ENCODE results near the gene INCA1.

Gene INCA1

DNA sequence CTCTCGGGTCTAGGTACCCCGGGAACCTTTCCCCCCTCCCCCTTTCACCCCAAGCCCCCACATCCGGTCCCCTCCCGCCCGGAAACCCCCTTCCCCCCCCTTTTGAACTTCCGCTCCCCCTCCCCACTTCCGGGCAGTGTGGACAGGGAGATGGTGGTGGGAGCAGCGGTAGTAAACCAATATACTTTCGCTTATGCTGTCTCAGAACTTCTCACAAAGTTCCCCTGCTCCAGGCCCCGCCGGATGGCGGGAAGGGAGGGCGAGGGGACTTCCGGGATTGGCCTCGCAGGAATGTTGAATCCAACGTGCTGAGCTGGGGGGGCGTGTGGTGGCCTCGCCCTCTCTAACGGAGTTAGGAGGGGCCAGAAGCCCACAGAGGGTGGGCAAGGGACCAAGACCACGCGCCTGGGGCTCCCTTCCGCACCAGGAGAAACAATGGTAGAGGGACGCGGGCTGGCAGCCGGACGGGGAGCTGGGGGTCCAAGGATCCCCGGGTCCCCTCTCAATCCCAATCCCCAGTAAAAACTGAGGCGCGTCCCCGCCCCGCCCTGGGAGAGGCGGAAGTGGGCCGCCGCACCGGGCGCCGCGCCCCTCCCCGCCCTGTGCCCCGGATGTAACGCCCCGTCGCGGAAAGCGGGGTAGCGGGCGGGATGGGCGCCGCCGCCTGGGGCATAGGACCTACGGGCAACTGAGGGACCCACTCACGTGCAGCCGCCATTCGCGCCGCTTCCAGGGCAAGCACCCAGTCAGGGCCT, 49.7 kb downstream of the INCA1 start:
- DNase-seq: no peak

DNA sequence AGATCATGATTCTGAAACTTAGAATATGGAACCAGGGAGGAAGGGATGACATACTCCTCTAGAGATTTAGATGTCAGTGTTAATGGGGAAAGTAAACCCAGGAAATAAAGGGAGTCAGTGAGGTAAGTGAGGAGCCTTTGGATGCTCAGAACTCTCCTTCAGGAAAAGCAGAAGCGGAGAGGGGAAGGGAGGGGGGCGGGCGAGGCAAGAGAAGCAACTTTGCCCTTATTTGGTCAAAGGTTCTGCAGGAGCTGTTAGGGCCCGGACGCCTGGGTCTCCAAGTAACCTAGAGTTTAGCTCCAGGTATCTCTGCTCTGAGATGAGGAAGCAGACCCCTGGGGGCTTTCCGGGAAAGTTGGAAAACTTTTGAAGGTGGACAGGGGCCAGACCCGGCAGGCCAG, 50.3 kb downstream of the INCA1 start:
- DNase-seq: no peak

DNA sequence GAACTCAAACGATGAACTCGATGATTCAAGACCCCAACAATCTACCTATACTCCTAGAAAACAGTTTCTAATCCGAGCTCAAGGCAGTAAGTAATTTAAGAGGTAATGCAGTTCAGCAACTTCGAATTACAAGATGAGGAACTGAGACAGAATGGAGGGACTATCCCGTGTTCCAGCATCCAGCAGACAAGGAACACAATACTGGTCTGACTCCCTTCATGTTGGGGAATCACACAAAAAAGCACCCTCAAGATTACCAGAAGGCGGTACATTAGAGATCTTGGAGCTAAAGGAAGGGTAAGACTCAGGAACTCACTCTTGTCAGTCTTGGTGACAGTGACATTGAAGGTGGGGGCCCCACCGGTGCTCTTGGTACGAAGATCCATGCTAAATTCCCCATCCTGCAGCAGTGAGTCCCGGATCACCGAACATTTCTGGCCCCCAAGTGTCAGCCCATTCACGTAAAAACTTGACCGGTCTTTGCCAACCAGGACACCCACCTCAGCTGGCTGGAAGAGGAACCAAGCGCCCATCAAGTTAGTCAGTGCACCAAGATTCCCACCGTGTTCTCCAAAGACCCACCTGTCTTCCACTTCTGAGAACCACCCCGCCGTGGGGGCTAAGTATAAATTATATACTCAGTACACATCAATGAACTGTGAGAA, 50.9 kb downstream of the INCA1 start:
- no peak for DNase-seq

DNA sequence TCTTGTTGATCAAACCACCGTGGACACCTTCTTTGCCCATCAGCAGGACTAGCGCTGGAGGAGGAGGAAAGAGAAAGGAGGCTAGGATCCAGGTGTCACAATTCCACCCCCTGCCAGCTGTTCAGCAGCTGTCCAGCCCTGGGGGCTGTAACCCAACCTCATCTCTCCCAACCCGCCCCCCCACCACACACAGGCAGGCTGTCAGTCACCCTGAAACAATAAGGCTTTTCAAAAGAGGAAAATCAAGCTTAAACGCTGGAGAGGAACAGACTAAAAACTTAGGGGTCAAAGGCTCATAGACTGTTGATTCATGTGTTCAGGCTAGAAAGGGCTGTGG, 51.4 kb downstream of the INCA1 start:
- DNase-seq: no peak

DNA sequence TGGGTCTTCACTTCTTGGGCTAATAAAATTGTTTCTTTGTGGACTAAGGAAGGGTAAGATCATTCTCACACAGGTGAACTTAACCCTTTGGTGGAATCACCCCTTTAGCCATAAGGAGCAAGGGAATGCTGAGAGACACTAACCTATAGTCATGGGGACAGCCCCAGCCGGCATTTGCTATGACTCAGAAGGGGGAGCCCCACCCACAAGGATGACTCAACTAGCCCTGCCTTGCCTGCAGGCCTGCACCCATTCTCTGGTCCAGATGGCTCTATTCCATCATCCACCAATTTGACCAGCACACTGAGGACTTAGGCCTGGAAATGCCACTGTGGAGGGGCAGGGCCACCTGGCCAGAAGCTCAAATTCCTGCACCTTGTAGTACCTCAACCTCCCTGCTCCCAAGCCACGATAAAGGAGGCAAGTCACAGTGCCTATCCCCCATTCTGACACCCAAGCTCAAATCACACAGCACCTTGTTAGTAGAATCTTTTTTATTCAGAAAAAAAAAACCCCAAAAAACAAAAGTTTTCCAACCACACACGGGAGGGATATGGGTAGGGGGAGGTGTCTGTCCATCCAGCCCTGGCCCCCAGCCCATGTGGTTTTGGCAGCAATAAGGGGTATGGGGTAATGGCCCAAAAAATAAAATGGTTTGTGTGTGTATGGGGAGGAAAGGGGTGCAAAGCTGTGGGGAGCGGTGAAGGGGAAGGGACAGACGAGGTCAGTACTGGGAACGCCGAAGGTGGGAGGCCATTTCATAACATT, 52.0 kb downstream of the INCA1 start:
- DNase-seq: no peak

DNA sequence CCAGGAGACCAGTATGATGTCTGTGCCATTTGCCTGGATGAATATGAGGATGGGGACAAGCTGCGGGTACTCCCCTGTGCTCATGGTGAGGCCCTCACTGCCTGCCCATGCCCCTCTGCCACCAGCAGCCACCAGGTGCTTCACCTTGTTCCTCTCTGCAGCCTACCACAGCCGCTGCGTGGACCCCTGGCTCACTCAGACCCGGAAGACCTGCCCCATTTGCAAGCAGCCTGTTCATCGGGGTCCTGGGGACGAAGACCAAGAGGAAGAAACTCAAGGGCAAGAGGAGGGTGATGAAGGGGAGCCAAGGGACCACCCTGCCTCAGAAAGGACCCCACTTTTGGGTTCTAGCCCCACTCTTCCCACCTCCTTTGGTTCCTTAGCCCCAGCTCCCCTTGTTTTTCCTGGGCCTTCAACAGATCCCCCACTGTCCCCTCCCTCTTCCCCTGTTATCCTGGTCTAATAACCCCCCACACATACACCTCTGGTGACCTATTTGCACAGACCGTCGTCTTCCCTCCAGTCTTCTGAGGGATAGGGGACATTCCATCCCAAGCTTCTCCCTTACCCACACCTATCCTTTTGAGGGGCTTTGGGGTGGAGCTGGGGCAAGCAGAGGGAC, 52.7 kb downstream of the INCA1 start:
- DNase-seq: no peak

DNA sequence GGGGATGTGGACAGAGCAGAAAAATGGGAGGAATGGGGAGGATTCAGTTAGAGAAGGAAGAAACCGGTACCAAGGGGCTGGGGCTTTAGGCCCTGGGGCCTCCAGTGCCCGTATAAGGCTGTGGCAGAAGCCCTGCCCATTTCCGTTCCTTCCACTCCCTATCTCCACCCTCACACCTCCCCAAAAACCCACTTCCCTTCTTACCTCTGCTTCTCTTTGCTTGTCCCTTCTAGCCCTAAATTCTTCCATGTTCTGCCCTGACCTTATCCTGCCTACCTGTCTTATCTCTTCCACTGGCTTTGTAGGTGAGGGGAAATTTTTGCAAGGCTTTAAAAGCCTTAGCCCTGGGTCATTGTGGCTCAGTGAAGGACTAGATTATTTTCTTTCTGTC, 53.2 kb downstream of the INCA1 start:
- no peak for DNase-seq

DNA sequence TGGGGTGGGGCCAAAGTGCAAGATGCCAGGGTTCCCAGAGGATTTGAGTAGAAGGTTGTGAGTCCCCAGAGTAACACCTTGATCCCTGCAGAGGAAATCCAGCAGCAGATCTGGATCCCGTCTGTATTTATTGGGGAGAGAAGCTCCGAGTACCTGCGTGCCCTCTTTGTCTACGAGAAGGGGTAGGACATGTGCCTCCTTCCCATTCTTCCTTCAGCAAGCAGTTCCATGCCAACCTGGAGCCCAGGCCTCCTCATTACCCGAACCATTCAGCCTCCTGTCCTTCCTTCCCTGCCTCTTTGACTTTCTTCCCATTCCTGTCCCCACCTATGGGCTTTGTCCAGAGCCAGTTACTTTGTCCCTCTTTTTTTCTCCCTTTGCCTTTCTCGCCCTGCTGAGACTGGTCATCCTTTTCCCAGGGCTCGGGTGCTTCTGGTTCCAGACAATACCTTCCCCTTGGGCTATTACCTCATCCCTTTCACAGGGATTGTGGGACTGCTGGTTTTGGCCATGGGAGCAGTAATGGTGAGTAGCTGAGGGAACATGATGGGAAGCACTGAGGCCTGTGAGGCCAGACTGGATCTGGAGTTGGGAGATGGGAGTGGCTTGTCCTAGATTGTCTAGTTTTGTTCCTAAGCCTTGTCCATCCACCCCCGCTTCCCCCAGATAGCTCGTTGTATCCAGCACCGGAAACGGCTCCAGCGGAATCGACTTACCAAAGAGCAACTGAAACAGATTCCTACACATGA, 54.4 kb downstream of the INCA1 start:
- DNase-seq: no peak

DNA sequence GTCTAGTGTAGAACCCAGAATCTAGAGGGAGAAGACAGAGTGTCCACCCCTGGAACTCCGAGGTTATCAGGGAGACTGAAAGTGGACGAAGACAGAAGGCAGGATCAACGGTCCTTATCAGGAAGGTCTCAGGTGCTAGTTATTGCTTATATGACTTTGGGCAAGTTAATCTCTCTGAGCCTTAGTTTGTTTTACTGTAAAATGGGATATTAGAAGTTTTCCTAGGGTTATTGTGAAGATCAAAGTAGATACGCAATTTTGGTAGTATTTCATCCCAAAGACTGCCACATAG, 56.1 kb downstream of the INCA1 start:
- DNase-seq: no peak

DNA sequence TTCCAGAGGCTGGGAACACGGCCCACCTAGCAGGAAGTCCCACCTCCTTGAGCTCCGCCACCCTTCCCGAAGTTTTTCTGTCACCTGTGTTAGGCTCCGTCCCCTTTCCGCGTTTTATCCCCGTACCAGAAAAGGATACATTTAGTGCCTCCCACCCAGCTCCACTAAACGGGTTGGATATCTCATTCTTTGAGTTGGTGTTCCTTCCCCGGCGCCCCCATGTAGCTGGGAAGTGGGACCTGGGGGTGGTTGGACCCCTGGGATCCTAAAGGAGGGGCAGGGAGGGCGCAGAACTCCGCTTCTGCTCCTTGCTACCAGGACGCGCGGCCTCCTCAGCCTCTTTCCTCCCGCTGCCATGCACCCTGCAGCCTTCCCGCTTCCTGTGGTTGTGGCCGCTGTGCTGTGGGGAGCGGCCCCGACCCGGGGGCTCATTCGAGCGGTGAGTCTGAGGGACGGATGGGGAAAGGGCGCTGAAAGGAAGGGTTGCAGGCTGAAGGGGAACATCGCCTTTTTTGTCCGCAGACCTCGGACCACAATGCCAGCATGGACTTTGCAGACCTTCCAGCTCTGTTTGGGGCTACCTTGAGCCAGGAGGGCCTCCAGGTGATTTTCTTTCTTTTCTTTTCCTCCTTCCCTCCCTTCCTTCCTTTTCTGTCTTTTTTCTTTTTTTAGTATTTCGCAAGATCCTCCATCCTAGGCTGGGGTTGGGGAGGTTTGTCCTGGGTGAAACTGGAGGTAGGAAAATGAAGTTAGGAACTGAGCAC, 56.6 kb downstream of the INCA1 start:
- no peak for DNase-seq

DNA sequence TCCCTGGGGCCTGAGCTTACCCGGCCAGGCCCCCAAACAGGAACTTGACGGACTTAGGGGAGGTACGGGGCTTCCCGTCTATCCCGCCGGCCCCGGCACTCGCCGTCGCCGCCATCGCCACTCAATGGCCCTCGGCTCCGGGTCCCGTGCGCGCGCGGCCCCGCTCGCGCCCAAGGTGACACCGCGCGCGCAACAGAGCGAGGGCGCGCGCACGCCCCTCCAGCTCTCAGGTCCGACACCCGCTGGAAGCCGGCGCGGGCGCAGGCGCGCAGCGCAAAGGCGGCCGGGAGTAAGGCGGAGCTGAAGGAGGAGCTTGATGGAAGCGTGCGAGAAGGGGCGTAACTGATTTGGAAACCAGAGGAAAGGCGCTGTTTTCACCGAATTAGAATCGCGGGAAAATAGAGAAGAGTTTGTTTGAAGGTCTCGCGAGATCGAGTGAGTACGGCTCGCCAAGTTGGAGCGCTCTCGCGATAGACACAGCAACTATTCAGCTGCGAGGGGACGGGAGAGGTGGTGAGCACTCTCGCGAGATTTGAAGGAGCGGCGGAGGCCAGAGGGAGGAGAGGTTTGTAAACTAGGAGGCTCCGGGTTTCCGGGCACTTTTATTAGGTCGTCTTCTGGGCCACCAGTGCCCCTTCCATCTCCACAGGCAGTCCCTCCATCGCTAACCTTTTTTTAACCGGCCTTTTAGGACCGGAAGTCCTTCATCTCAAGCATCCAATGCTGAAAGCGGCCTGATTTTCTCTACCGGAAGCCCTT, 57.3 kb downstream of the INCA1 start, which contains the start of the genes RNF167 and SLC25A11:
Gene RNF167 (plus strand): TSS at position 473 of the 759 bp plus-strand sequence. CDS start 642 bp downstream, outside the sequence.
Gene SLC25A11 (minus strand): TSS at position 251 of the 759 bp plus-strand sequence. CDS start 136 bp downstream, at position 115.
- DNase-seq: peak; percentile 90

DNA sequence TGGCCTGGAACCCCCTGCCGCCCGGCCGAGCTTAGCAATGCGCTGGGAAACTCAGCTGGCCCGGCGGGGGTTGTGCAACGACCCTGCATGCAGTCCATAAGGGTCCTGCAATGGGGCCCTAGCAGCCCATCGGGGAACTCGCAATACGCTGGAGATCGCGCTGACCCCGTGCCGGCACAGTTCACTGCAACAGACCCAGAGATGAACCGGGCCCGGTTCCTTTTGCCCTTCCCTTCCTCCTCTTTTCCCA, 57.9 kb downstream of the INCA1 start:
- DNase-seq: no peak

DNA sequence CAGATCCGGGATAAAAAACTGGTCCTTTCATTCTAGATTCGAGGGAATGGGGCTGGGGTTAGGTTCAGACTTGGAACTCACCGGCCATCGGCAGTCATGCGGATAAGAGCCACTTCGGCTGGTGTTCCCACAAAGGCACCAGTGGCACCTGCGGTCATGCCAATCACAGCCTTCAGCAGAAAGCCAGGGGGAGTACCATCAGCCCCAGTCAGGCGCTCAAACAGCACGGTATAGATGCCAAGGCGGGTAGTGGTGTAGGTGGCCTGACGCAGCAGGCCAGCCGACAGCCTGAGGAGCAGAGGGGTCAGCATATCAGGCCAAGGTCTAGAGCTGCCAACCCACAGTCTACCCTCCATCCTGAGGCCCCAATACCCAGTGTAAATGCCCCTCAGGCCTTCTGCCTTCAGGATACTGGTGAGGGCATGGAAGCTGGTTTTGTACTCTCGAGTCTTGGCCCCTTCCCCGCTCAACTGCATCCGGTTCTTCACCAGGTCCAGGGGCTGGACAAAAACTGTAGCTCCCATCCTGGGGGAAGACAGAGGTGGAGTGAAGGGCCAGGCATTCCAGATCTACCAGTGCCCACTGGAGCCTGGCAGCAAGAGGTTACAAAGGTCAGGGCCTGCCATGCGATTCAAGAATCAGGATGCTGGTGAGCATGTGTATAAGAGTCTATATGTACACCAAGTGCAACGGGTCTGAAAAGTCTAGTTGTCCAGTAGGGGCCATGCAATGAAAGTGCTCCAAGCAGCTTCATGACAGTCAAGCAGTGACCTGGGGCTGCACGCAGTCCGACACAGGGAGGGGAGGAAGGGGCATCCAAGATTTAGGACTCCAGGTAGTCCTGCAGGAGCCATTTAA, 58.4 kb downstream of the INCA1 start:
- no peak for DNase-seq
